Measurements from ENCODE around the gene DDAH2. TPM values are rescaled to one million over a fixed set of nuclear protein-coding genes. Genes with fewer than 3 reads are reported as not detected.

Gene DDAH2
- total RNA-seq, 1 donor from 2014 or later: 142 TPM

GRCh38 chr6:31775633-31776484 lies 46.8 kb upstream of the DDAH2 start:
- peak overlapping the region; percentile 69 for H3K27ac Mint-ChIP-seq
- DNase-seq (ENCODE audit: low spot score in 2 of 2, unreplicated experiment in 2 of 2): no peak
- TF ChIP-seq, protein P1, sequence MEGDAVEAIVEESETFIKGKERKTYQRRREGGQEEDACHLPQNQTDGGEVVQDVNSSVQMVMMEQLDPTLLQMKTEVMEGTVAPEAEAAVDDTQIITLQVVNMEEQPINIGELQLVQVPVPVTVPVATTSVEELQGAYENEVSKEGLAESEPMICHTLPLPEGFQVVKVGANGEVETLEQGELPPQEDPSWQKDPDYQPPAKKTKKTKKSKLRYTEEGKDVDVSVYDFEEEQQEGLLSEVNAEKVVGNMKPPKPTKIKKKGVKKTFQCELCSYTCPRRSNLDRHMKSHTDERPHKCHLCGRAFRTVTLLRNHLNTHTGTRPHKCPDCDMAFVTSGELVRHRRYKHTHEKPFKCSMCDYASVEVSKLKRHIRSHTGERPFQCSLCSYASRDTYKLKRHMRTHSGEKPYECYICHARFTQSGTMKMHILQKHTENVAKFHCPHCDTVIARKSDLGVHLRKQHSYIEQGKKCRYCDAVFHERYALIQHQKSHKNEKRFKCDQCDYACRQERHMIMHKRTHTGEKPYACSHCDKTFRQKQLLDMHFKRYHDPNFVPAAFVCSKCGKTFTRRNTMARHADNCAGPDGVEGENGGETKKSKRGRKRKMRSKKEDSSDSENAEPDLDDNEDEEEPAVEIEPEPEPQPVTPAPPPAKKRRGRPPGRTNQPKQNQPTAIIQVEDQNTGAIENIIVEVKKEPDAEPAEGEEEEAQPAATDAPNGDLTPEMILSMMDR (IDR thresholded peaks at IDR 0.05; ENCODE audit: unreplicated experiment): no peak
- no peaks in the 10 kb centered on the region for H3K27me3 Mint-ChIP-seq (ENCODE audit: low read depth)
- no peak overlapping the region for H3K4me3 Mint-ChIP-seq
- peaks cover 2% of the 10 kb centered on the region for H3K36me3 Mint-ChIP-seq
- no peaks in the 10 kb centered on the region for H3K9me3 Mint-ChIP-seq
- H3K4me1 Mint-ChIP-seq: peaks cover 12% of the 10 kb centered on the region

- no peak overlapping the region for H3K27ac Mint-ChIP-seq
- no peaks in the 10 kb centered on the region for H3K9me3 Mint-ChIP-seq
- no peak overlapping the region for H3K4me3 Mint-ChIP-seq
- peaks cover 12% of the 10 kb centered on the region for H3K4me1 Mint-ChIP-seq
- H3K27me3 Mint-ChIP-seq (ENCODE audit: low read depth): no peaks in the 10 kb centered on the region
- DNase-seq (ENCODE audit: low spot score in 2 of 2, unreplicated experiment in 2 of 2): no peak
- H3K36me3 Mint-ChIP-seq: no peaks in the 10 kb centered on the region
- TF ChIP-seq, protein P1 (IDR thresholded peaks at IDR 0.05; ENCODE audit: unreplicated experiment): no peak
These were observed 46.1 kb upstream of the DDAH2 start for GRCh38 chr6:31775184-31775583.

- Mint-ChIP-seq H3K27me3 (ENCODE audit: low read depth) (no peaks in the 10 kb centered on the region), H3K36me3 (no peaks in the 10 kb centered on the region), H3K4me1 (peaks cover 11% of the 10 kb centered on the region), H3K27ac (no peak overlapping the region), H3K9me3 (no peaks in the 10 kb centered on the region), H3K4me3 (no peak overlapping the region)
- DNase-seq (ENCODE audit: low spot score in 2 of 2, unreplicated experiment in 2 of 2): no peak
- TF ChIP-seq, protein P1 (IDR thresholded peaks at IDR 0.05; ENCODE audit: unreplicated experiment): no peak
These were observed 42.9 kb upstream of the DDAH2 start for GRCh38 chr6:31771992-31772358.

GRCh38 chr6:31770860-31771259 lies 41.8 kb upstream of the DDAH2 start:
- Mint-ChIP-seq H3K4me1 (peaks cover 3% of the 10 kb centered on the region), H3K9me3 (no peaks in the 10 kb centered on the region), H3K36me3 (no peaks in the 10 kb centered on the region), H3K27ac (no peak overlapping the region), H3K4me3 (no peak overlapping the region), H3K27me3 (ENCODE audit: low read depth) (no peaks in the 10 kb centered on the region)
- TF ChIP-seq, protein P1 (IDR thresholded peaks at IDR 0.05; ENCODE audit: unreplicated experiment): no peak
- DNase-seq (ENCODE audit: low spot score in 2 of 2, unreplicated experiment in 2 of 2): no peak

GRCh38 chr6:31769684-31770371 lies 40.7 kb upstream of the DDAH2 start:
- Mint-ChIP-seq H3K36me3 (no peaks in the 10 kb centered on the region), H3K4me1 (no peaks in the 10 kb centered on the region), H3K27me3 (ENCODE audit: low read depth) (no peaks in the 10 kb centered on the region), H3K27ac (no peak overlapping the region), H3K4me3 (no peak overlapping the region), H3K9me3 (no peaks in the 10 kb centered on the region)
- no peak for DNase-seq (ENCODE audit: low spot score in 2 of 2, unreplicated experiment in 2 of 2)
- TF ChIP-seq, protein P1 (IDR thresholded peaks at IDR 0.05; ENCODE audit: unreplicated experiment): peak; percentile 37

Measured in mesothelial cell of epicardium (in vitro differentiated cells).